GM08714 (cell line): ENCODE measurements around the gene PLXNB1.

Experiments used
- H3K4me3 ChIP-seq: fragments of 200-500 bp; sonication (Bioruptor generic); 2 replicates; pipeline ENCODE4 v1.5.1; 2014; ENCODE audit warnings: mild to moderate bottlenecking, low read length, inconsistent platforms
- ZNF274 ChIP-seq: IDR thresholded peaks from 2 replicates; pipeline ENCODE4 v1.6.1; 2012; ENCODE audit warnings: mild to moderate bottlenecking, low read depth, low read length

The PLXNB1 gene

DNA sequence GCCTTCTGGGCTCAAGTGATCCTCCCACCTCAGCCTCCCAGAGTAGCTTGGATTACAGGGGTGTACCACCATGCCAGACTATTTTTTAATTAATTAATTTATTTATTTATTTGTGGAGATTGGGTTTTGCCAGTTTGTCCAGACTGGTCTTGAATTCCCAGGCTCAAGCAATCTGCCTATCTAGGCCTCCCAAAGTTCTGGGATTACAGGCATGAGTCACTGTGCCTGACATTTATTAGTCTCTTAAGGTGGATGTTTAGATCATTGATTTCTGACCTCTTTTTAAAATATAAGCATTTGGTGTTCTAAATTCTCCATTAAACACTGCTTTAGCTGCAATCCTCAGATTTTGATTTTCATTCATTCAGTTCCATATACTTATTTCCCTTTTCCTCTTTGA, 42.3 kb downstream of the PLXNB1 start:
- no peak for TF ChIP-seq ZNF274
- no peak overlapping the region for H3K4me3 ChIP-seq

DNA sequence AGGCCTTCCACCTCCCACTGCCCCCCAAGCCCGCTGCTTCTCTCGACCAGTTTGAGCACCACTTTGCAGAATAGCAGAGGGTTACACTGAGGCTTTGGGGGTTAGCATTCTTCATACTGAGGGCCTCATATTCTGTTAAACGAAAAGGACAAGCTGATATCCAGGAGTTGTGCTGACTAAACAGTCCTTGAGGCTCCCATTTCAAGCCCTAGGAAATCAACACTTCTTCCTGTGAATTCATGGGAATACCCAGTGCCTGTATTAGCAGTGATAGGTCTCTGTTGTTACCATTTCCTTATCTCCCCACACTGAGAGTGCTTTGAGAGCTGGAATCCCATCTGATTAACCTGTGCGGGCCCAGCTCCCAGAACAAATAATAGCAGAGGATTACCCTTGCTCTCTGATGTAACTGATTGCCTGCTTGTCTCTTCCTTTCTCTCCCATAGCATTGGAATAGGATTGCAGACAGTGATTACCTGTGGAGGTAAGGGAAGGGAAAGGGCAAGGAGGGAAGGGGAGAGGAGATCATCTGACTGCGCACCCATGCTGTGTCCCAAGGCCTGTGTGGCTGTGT, 56.9 kb downstream of the PLXNB1 start:
- no peak for TF ChIP-seq ZNF274
- no peak overlapping the region for H3K4me3 ChIP-seq

DNA sequence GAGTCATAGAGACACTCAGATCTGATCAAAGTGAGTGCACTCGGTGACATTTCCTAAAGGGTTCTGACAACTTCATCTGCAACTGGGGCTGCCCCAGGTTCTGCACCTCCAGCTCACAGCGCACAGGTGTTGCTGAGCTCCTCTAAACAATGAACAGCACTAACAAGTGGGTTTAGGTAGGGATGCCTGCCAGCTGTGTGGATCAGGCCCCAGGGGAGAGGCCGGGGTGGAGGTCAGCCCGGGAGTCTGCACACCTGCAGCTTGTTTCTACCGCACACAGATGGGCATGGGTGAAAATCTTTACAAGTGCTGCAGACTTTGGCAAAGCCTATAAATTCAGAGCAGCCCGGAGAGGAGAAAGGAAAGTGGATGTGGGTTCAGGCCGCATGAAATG, 57.5 kb downstream of the PLXNB1 start:
- no peak for TF ChIP-seq ZNF274
- H3K4me3 ChIP-seq, result no peak overlapping the region

DNA sequence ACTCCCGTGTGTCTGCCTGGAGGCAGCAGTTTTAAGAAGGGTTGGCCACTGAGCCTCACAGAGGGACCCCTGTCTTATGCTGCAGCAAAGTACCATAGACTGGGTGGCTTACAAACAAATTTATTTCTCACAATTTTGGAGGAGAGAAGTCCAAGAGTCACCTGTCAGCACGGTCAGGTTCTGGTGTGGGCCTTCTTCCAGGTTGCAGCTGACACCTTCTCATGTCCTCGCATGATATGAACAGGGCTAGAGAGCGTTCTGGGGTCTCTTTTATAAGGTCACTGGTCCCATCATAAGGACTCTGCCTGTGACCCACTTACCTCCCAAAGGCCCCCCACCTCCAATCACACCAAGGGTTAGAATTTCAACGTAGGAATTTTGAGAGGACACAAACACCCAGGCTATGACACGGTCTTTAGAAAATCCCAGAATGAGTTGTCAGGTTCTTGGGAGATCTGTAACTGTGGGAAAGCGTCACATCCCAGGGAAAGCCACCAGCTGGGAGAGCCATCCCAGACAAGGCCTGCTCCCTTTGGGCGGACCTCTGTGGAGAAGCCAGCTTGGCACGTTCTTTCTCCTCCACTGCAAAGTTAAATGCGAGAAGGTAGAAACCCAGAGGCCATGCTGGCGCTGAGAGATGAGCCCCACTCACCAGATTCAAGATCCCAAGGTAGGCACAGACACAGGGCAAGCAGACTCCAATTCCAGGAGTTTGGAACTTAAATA, 58.1 kb downstream of the PLXNB1 start, which contains the start of gene FBXW12:
TSS of gene FBXW12 (plus strand) at position 569 of the 726 bp plus-strand sequence. CDS start 549 bp downstream, outside the sequence.
- TF ChIP-seq ZNF274, result no peak
- H3K4me3 ChIP-seq, result no peak within 1 kb of the TSS

GRCh38 chr3:48370333-48370713, 59.6 kb downstream of the PLXNB1 start:
- no peak overlapping the region for H3K4me3 ChIP-seq
- TF ChIP-seq ZNF274, result no peak

- H3K4me3 ChIP-seq, result no peak overlapping the region
- TF ChIP-seq ZNF274, result no peak
Measured at GRCh38 chr3:48369693-48370332, 60.1 kb downstream of the PLXNB1 start.

GRCh38 chr3:48367201-48367600, 62.7 kb downstream of the PLXNB1 start:
- TF ChIP-seq ZNF274, result no peak
- no peak overlapping the region for H3K4me3 ChIP-seq

DNA sequence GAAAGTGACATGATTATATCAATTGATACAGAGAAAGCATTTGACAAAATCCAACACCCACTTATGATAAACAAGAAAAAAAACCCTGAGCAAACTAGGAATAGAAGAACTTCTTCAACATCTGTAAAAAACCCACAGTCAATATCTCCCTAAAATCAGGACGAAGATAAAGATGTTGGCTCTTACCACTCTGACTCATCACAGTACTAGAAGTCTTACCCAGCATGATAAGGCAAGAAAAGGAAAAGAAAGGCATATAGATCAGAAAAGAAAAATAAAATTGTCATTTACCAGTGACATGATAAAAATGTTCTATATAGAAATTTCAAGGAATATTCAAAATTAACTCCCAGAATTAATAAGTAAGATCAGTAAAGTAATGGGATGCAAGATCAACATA, 65.0 kb downstream of the PLXNB1 start:
- H3K4me3 ChIP-seq, result no peak overlapping the region
- TF ChIP-seq ZNF274, result no peak

GRCh38 chr3:48361928-48362327, 68.0 kb downstream of the PLXNB1 start:
- no peak overlapping the region for H3K4me3 ChIP-seq
- TF ChIP-seq ZNF274, result no peak

GRCh38 chr3:48356419-48356818, 73.5 kb downstream of the PLXNB1 start:
- H3K4me3 ChIP-seq, result no peak overlapping the region
- no peak for TF ChIP-seq ZNF274

- H3K4me3 ChIP-seq, result no peak overlapping the region
- no peak for TF ChIP-seq ZNF274
Measured at GRCh38 chr3:48353987-48354386, 75.9 kb downstream of the PLXNB1 start.
